ENCODE results near the gene MATR3. TPM values are rescaled to one million over a fixed set of nuclear protein-coding genes. Genes with fewer than 3 reads are reported as not detected.

MATR3 gene
- polyA plus RNA-seq, 3 donors: 61.8 to 174 (median 137) TPM

DNA sequence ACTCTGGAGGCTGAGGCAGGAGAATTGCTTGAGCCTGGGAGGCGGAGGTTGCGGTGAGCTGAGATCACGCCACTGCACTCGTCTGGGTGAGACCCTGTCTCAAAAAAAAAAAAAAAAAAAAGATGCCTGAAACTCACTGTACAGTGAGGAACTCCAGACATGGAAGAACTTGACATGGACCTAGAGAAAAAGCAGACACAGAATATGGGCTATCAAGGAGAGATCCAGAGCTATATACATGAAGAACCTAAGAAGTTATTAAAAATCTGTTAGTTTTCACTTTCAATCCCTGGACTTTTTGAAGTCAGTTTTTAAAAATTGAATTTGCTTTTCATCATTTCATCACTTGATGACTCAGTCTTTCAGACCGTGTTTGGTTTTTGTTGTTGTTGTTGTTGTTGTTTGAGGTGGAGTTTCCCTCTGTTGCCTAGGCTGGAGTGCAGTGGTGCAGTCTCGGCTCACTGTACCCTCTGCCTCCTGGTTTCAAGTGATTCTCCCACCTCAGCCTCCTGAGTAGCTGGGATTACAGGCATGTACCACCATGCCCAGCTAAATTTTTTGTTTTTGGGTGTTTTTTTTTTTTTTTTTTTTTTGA is 68.4 kb downstream of the MATR3 start:
- no peak overlapping the region for H2AFZ ChIP-seq (ENCODE audit: insufficient read depth, low read depth, low read length, poor library complexity, severe bottlenecking)
- 80% methylated on average over 1 of the region's 6 CpGs for WGBS (ENCODE audit: insufficient coverage)
- no peak overlapping the region for H3K9ac ChIP-seq (ENCODE audit: insufficient read depth, low read length, poor library complexity, severe bottlenecking)
- TF ChIP-seq, protein P1, sequence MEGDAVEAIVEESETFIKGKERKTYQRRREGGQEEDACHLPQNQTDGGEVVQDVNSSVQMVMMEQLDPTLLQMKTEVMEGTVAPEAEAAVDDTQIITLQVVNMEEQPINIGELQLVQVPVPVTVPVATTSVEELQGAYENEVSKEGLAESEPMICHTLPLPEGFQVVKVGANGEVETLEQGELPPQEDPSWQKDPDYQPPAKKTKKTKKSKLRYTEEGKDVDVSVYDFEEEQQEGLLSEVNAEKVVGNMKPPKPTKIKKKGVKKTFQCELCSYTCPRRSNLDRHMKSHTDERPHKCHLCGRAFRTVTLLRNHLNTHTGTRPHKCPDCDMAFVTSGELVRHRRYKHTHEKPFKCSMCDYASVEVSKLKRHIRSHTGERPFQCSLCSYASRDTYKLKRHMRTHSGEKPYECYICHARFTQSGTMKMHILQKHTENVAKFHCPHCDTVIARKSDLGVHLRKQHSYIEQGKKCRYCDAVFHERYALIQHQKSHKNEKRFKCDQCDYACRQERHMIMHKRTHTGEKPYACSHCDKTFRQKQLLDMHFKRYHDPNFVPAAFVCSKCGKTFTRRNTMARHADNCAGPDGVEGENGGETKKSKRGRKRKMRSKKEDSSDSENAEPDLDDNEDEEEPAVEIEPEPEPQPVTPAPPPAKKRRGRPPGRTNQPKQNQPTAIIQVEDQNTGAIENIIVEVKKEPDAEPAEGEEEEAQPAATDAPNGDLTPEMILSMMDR (IDR thresholded peaks at IDR 0.05): no peak
- H3K4me2 ChIP-seq (replicated peaks; ENCODE audit: extremely low read depth, low read length, poor library complexity, severe bottlenecking): no peak overlapping the region
- DNase-seq: no peak
- no peaks in the 10 kb centered on the region for H3K4me1 Mint-ChIP-seq
- no peaks in the 10 kb centered on the region for H3K9me3 ChIP-seq (replicated peaks in 1 of 2; ENCODE audit: control insufficient read depth in 1 of 2, insufficient read depth in 1 of 2, low read length in 2 of 2)
- intact Hi-C loops (cut with micrococcal nuclease): no loop called here
- no peak overlapping the region for H3K27ac ChIP-seq (ENCODE audit: low read depth in 1 of 2, low read length in 2 of 2)
- H3K36me3 ChIP-seq (replicated peaks in 1 of 2; ENCODE audit: control insufficient read depth in 1 of 2, insufficient read depth in 2 of 2, low read length in 2 of 2): peaks cover 39 to 59% of the 10 kb centered on the region in 2 donors
- H3K27me3 ChIP-seq (ENCODE audit: control insufficient read depth in 2 of 2, insufficient read depth in 2 of 2, low read length in 2 of 2): no peaks in the 10 kb centered on the region
- H3K4me1 ChIP-seq (ENCODE audit: control insufficient read depth in 1 of 2, insufficient read depth in 2 of 2, low read length in 2 of 2): no peaks in the 10 kb centered on the region
- peaks cover 76% of the 10 kb centered on the region for H4K20me1 ChIP-seq (ENCODE audit: insufficient read depth, low read length)
- peaks cover 41 to 64% of the 10 kb centered on the region in 2 donors for H3K36me3 Mint-ChIP-seq
- peaks cover 58% of the 10 kb centered on the region for H3K79me2 ChIP-seq (ENCODE audit: insufficient read depth, low read length)
- peak overlapping the region in 5 of 7 donors; percentile 10 to 80 (median 72) for H3K27ac Mint-ChIP-seq
- no peak overlapping the region for H3K4me3 ChIP-seq (replicated peaks in 1 of 3; ENCODE audit: low read depth in 2 of 3, low read length in 3 of 3)
- H3K4me3 Mint-ChIP-seq: no peak overlapping the region
- H3K27me3 Mint-ChIP-seq (ENCODE audit: low read depth in 3 of 3): no peaks in the 10 kb centered on the region
- H3K9me3 Mint-ChIP-seq: no peaks in the 10 kb centered on the region

DNA sequence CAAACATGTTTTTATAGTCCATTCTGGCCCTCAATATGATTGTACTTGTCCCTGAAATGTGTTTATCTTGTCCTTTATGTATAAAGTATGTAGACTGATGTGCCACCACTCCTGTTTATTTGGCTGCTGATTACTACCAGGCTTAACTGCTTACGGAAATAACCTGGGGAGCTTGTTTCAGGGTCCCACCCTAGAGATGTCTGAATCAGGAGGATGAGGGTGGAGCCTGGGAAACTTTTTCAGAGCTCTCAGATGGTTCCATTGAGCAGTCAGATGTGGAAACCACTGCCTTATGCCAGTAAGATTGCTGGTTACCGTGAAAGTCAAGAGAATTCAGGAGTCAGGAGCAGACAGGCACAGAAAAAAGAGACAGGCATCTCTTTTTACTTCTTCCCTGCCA is 70.4 kb downstream of the MATR3 start:
- peaks cover 47 to 70% of the 10 kb centered on the region in 2 donors for H3K36me3 Mint-ChIP-seq
- Histone ChIP-seq H3K4me2 (replicated peaks; ENCODE audit: extremely low read depth, low read length, poor library complexity, severe bottlenecking) (no peak overlapping the region), H3K9me3 (replicated peaks in 1 of 2; ENCODE audit: control insufficient read depth in 1 of 2, insufficient read depth in 1 of 2, low read length in 2 of 2) (no peaks in the 10 kb centered on the region), H3K27me3 (ENCODE audit: control insufficient read depth in 2 of 2, insufficient read depth in 2 of 2, low read length in 2 of 2) (no peaks in the 10 kb centered on the region), H3K9ac (ENCODE audit: insufficient read depth, low read length, poor library complexity, severe bottlenecking) (no peak overlapping the region), H3K27ac (ENCODE audit: low read depth in 1 of 2, low read length in 2 of 2) (no peak overlapping the region), H4K20me1 (ENCODE audit: insufficient read depth, low read length) (peaks cover 56% of the 10 kb centered on the region), H2AFZ (ENCODE audit: insufficient read depth, low read depth, low read length, poor library complexity, severe bottlenecking) (no peak overlapping the region), H3K4me1 (ENCODE audit: control insufficient read depth in 1 of 2, insufficient read depth in 2 of 2, low read length in 2 of 2) (no peaks in the 10 kb centered on the region), H3K4me3 (replicated peaks in 1 of 3; ENCODE audit: low read depth in 2 of 3, low read length in 3 of 3) (no peak overlapping the region), H3K36me3 (replicated peaks in 1 of 2; ENCODE audit: control insufficient read depth in 1 of 2, insufficient read depth in 2 of 2, low read length in 2 of 2) (peaks cover 50 to 58% of the 10 kb centered on the region in 2 donors), H3K79me2 (ENCODE audit: insufficient read depth, low read length) (peaks cover 38% of the 10 kb centered on the region)
- TF ChIP-seq, protein P1 (IDR thresholded peaks at IDR 0.05): no peak
- no peak overlapping the region for H3K4me3 Mint-ChIP-seq
- no peak for DNase-seq
- H3K27ac Mint-ChIP-seq: peak overlapping the region in 2 of 7 donors; percentile 38 to 72
- intact Hi-C loops (cut with micrococcal nuclease): no loop called here
- no peaks in the 10 kb centered on the region for H3K9me3 Mint-ChIP-seq
- WGBS (ENCODE audit: insufficient coverage): 100% methylated on average over 1 of the region's 2 CpGs
- no peaks in the 10 kb centered on the region for H3K27me3 Mint-ChIP-seq (ENCODE audit: low read depth in 3 of 3)
- H3K4me1 Mint-ChIP-seq: no peaks in the 10 kb centered on the region

Measured in CD14-positive monocyte (primary cell).